HS-5 (cell line): Measurements from ENCODE around the gene PTPRD.

ENCODE experiments used
- DNase-seq: peaks from one replicate; pipeline ENCODE4 v3.0.0-alpha.2; 2012; ENCODE audit warnings: low read depth

Gene PTPRD

DNA sequence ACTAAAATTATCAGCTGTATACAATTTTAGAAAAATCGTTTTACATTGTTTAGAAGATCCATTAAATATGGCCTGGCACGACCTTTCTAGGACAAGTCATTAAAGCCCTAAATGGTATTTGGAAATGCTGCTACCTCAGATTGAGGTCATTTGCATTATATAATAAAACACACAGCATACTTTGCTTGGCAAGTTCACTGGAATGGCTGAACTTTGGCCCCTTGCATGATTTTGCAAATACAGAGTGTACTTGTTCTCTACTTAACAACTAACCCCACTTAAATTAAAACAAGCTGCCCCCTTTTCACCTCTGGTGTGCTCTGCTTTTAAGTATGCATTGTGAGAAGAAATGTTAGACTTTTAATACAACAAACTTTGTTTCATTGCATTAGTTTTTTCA, 860.1 kb downstream of the PTPRD start:
- DNase-seq = no peak

- no peak for DNase-seq
Observed at GRCh38 chr9:9751996-9752395, 860.8 kb downstream of the PTPRD start.

- DNase-seq = no peak
Observed at GRCh38 chr9:9750719-9751118, 862.1 kb downstream of the PTPRD start.

- DNase-seq = no peak
Observed at GRCh38 chr9:9749591-9749990, 863.2 kb downstream of the PTPRD start.

DNA sequence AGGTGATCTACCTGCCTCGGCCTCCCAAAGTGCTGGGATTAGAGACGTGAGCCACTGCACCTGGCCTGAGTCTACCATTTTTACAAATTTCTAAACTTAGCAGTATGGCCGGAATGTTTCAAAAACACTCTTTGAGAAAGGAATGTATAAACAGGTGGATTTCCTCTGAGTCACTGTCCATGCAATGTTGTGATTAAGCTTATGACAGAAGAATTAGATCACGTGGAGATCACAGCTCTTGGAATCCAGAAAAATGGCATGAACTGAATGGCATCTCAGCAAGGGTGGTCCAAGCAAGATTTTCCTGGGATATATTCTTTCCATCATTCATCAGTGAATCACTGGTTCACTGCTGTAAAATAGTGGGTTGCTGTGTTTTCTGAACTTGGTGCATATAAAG, 865.0 kb downstream of the PTPRD start:
- peak; percentile 22 for DNase-seq

DNA sequence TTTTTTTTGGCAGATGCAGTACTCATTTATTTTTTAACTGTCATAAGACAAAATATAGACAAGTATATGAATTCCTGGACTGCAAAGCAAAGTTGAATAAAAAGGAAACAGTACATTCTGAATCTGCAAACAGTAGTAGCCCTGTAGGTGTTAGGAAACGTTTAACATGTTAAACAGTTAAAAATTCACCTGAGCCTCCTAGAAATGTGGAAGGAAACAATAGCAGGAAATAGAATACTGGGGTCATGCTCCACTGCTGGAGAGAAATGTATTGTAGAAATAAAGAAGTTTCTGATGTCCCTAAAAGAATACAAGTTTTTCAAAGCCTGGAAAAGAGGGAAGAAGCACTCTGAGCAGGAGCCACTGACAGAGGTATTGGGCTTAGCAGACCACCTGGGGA, 866.0 kb downstream of the PTPRD start:
- DNase-seq = no peak

GRCh38 chr9:9743822-9744221, 869.0 kb downstream of the PTPRD start:
- DNase-seq = no peak

- DNase-seq = no peak
Observed at GRCh38 chr9:9730174-9730573, 882.6 kb downstream of the PTPRD start.

- no peak for DNase-seq
Observed at GRCh38 chr9:9729082-9729481, 883.7 kb downstream of the PTPRD start.

DNA sequence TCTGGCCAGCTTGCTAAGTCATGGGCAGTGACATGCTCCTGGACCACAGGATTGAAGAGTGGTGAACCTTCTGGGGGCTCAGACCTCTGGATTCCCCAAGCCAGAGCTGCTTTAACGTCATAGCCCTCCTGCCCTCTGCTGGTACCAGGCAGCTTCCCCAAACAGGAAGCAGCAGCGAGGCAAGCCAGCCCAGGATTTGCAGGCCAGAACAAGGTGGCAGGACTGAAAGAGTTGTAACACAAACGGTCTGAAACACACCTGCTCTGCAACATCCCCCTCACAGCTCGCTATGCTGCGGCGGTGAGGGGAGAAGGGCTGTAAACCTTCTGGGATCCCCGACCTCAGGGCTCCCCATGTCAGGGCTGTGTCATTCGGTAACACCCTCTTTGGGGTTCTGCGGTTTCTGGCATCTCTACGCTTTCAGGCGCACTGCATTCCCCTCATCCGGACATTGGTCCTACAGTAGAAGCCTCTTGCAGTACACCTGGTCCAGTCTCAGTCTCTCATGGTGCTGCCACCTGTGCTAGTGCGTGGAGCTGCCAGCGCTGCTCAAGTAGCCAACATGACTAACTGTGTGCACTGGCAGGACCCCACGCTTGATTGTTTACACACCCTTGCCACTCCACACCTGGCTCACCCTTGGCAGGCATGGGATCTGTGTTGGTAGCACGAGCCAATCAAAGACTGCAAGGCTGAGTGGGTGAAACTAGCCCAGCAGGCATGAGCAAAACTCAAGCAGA, 893.3 kb downstream of the PTPRD start:
- no peak for DNase-seq

GRCh38 chr9:9718691-9719090, 894.1 kb downstream of the PTPRD start:
- no peak for DNase-seq

GRCh38 chr9:9679433-9679832, 933.4 kb downstream of the PTPRD start:
- no peak for DNase-seq

- DNase-seq = no peak
Observed at GRCh38 chr9:9674461-9674860, 938.3 kb downstream of the PTPRD start.

DNA sequence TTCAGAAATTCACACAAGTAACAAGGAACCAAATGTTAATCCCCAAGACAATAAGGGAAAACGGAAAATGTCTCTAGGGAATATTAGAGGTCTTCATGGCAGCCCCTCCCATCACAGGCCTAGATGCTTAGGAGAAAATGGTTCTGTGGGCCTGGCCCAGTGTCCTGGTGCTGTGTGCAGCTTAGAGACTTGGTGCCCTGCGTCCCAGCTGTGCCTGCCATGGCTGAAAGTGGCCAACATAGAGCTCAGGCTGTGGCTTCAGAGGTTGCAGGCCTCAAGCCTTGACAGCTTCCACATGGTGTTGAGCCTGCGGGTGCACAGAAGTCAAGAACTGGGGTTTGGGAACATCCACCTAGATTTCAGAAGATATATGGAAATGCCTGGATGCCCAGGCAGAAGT, 942.3 kb downstream of the PTPRD start:
- no peak for DNase-seq

- DNase-seq = no peak
Observed at GRCh38 chr9:9645006-9645405, 967.8 kb downstream of the PTPRD start.

GRCh38 chr9:9631284-9631683, 981.5 kb downstream of the PTPRD start:
- no peak for DNase-seq

GRCh38 chr9:9625248-9625647, 987.6 kb downstream of the PTPRD start:
- no peak for DNase-seq

GRCh38 chr9:9623506-9623905, 989.3 kb downstream of the PTPRD start:
- DNase-seq = no peak

- no peak for DNase-seq
Observed at GRCh38 chr9:9621355-9621940, 991.4 kb downstream of the PTPRD start.

- DNase-seq = no peak
Observed at GRCh38 chr9:9620736-9621135, 992.1 kb downstream of the PTPRD start.

GRCh38 chr9:9615086-9615485, 997.7 kb downstream of the PTPRD start:
- DNase-seq = no peak

DNA sequence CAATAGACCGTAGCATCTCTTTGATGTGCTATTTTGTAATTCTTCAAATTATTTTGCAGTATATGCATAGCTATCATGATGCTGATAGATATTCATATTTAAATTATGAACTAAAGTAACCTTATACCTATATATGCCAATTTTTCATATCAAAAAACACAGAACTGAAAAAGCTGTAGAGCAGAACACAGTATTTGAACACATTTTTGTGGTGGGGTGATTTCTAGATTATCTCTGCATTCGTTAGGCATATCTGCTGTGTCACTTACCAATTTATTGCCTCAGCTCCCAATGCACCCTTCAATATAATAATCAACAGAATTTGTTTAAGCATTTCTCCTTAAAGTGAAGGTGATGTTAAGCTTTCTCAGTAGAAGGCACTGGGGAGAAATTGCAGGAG, 998.2 kb downstream of the PTPRD start:
- no peak for DNase-seq

- DNase-seq = no peak
Observed at GRCh38 chr9:9612755-9613154, 1000.0 kb downstream of the PTPRD start.

- DNase-seq = no peak
Observed at GRCh38 chr9:9612270-9612669, 1000.5 kb downstream of the PTPRD start.
